Duodenal mucosa (tissue), 2 donors: ENCODE measurements around the gene KDM2B.

Source experiments
- H3K27ac ChIP-seq: one replicate; pipeline ENCODE4 v1.7.0; 2013; ENCODE audit warnings: low read depth, low read length
- H3K27me3 ChIP-seq, 2 donors: one replicate each; pipeline ENCODE4 v1.7.0; 2013; ENCODE audit warnings: low read length in 2 of 2, control low read depth in 1 of 2; ENCODE audit not compliant: insufficient read depth in 2 of 2, control insufficient read depth in 1 of 2
- H3K36me3 ChIP-seq, 2 donors: one replicate each; pipeline ENCODE4 v1.7.0; 2013; ENCODE audit warnings: low read length in 2 of 2, control low read depth in 1 of 2; ENCODE audit not compliant: insufficient read depth in 2 of 2, control insufficient read depth in 1 of 2
- H3K4me1 ChIP-seq, 2 donors: one replicate each; pipeline ENCODE4 v1.7.0; 2013; ENCODE audit warnings: low read length in 2 of 2, control low read depth in 1 of 2; ENCODE audit not compliant: insufficient read depth in 2 of 2, control insufficient read depth in 1 of 2
- H3K4me3 ChIP-seq, 2 donors: one replicate each; pipeline ENCODE4 v1.7.0; 2013; ENCODE audit warnings: low read length in 2 of 2, low read depth in 1 of 2
- H3K9ac ChIP-seq, 2 donors: one replicate each; pipeline ENCODE4 v1.7.0; 2013; ENCODE audit warnings: low read length in 2 of 2, low read depth in 1 of 2
- H3K9me3 ChIP-seq, 2 donors: one replicate each; pipeline ENCODE4 v1.7.0; 2013; ENCODE audit warnings: low read length in 2 of 2, control low read depth in 1 of 2; ENCODE audit not compliant: control insufficient read depth in 1 of 2

Gene KDM2B

GRCh38 chr12:121466794-121467637, 113.8 kb downstream of the KDM2B start:
- Histone ChIP-seq H3K9me3 (no peaks in the 10 kb centered on the region), H3K36me3 (no peaks in the 10 kb centered on the region), H3K27me3 (no peaks in the 10 kb centered on the region), H3K4me1 (peaks cover 6 to 11% of the 10 kb centered on the region in 2 donors), H3K9ac (peak overlapping the region in 1 of 2 donors; percentile 25), H3K27ac (peak overlapping the region; percentile 62), H3K4me3 (peak overlapping the region in 1 of 2 donors; percentile 65)

- Histone ChIP-seq H3K9me3 (no peaks in the 10 kb centered on the region), H3K27me3 (no peaks in the 10 kb centered on the region), H3K4me3 (peak overlapping the region; percentile 72 to 83), H3K27ac (no peak overlapping the region), H3K9ac (peak overlapping the region; percentile 56 to 84), H3K36me3 (no peaks in the 10 kb centered on the region), H3K4me1 (peaks cover 6 to 11% of the 10 kb centered on the region in 2 donors)
These were observed 114.7 kb downstream of the KDM2B start for GRCh38 chr12:121465921-121466793.

GRCh38 chr12:121464331-121464730, 116.5 kb downstream of the KDM2B start:
- no peak overlapping the region for H3K4me3 ChIP-seq

GRCh38 chr12:121461048-121461447, 119.8 kb downstream of the KDM2B start:
- Histone ChIP-seq H3K27ac (no peak overlapping the region), H3K4me3 (no peak overlapping the region), H3K27me3 (no peaks in the 10 kb centered on the region), H3K36me3 (peaks cover 0 to 1% of the 10 kb centered on the region in 2 donors), H3K4me1 (peaks cover 5 to 6% of the 10 kb centered on the region in 2 donors), H3K9me3 (no peaks in the 10 kb centered on the region), H3K9ac (no peak overlapping the region)

More at GRCh38 chr12:121464331-121464730, 116.5 kb downstream of the KDM2B start:
- no peak overlapping the region for H3K27ac ChIP-seq
- H3K36me3 ChIP-seq = no peaks in the 10 kb centered on the region
- H3K27me3 ChIP-seq = no peaks in the 10 kb centered on the region
- H3K4me1 ChIP-seq = peaks cover 6 to 11% of the 10 kb centered on the region in 2 donors
- no peak overlapping the region for H3K9ac ChIP-seq
- H3K9me3 ChIP-seq = no peaks in the 10 kb centered on the region

GRCh38 chr12:121456551-121456950, 124.3 kb downstream of the KDM2B start:
- Histone ChIP-seq H3K36me3 (peaks cover 0 to 5% of the 10 kb centered on the region in 2 donors), H3K4me3 (no peak overlapping the region), H3K9ac (no peak overlapping the region), H3K27ac (no peak overlapping the region), H3K9me3 (no peaks in the 10 kb centered on the region), H3K27me3 (no peaks in the 10 kb centered on the region), H3K4me1 (peaks cover 13 to 17% of the 10 kb centered on the region in 2 donors)

- Histone ChIP-seq H3K4me3 (no peak overlapping the region), H3K4me1 (peaks cover 17 to 20% of the 10 kb centered on the region in 2 donors), H3K36me3 (peaks cover 0 to 5% of the 10 kb centered on the region in 2 donors), H3K27ac (no peak overlapping the region), H3K9ac (no peak overlapping the region), H3K27me3 (no peaks in the 10 kb centered on the region), H3K9me3 (no peaks in the 10 kb centered on the region)
These were observed 124.9 kb downstream of the KDM2B start for GRCh38 chr12:121455766-121456420.

GRCh38 chr12:121454921-121455320, 125.9 kb downstream of the KDM2B start:
- no peaks in the 10 kb centered on the region for H3K9me3 ChIP-seq
- H3K27ac ChIP-seq = no peak overlapping the region
- H3K4me3 ChIP-seq = no peak overlapping the region
- no peaks in the 10 kb centered on the region for H3K27me3 ChIP-seq
- peaks cover 0 to 8% of the 10 kb centered on the region in 2 donors for H3K36me3 ChIP-seq
- peaks cover 17 to 21% of the 10 kb centered on the region in 2 donors for H3K4me1 ChIP-seq
- H3K9ac ChIP-seq = no peak overlapping the region

- Histone ChIP-seq H3K9me3 (no peaks in the 10 kb centered on the region), H3K4me1 (peaks cover 17 to 21% of the 10 kb centered on the region in 2 donors), H3K9ac (no peak overlapping the region), H3K36me3 (peaks cover 0 to 11% of the 10 kb centered on the region in 2 donors), H3K27ac (no peak overlapping the region), H3K27me3 (no peaks in the 10 kb centered on the region), H3K4me3 (no peak overlapping the region)
These were observed 127.2 kb downstream of the KDM2B start for GRCh38 chr12:121453629-121454028.

- Histone ChIP-seq H3K27ac (peak overlapping the region; percentile 65), H3K4me3 (peak overlapping the region in 1 of 2 donors; percentile 51), H3K9ac (peak overlapping the region; percentile 4 to 47), H3K36me3 (peaks cover 0 to 11% of the 10 kb centered on the region in 2 donors), H3K27me3 (no peaks in the 10 kb centered on the region), H3K4me1 (peaks cover 17 to 21% of the 10 kb centered on the region in 2 donors), H3K9me3 (no peaks in the 10 kb centered on the region)
These were observed 127.8 kb downstream of the KDM2B start for GRCh38 chr12:121452985-121453360.
